Forelimb muscle (tissue), 1 donor: ENCODE measurements around the gene CAMK1D. TPM values are rescaled to one million over a fixed set of nuclear protein-coding genes. Genes with fewer than 3 reads are reported as not detected.

ENCODE experiments used
- DNase-seq: peaks from one replicate; pipeline ENCODE4 v3.0.0-alpha.2; 2013; ENCODE audit warnings: low read depth
- polyA plus RNA-seq: library from polyadenylated mRNA; unstranded; fragments of 120-200 nt; gene quantifications from one replicate; pipeline ENCODE4 v1.2.1, GENCODE V29; 2013; ENCODE audit not compliant: insufficient read length

The CAMK1D gene
- polyA plus RNA-seq, 1 donor = 3.6 TPM

DNA sequence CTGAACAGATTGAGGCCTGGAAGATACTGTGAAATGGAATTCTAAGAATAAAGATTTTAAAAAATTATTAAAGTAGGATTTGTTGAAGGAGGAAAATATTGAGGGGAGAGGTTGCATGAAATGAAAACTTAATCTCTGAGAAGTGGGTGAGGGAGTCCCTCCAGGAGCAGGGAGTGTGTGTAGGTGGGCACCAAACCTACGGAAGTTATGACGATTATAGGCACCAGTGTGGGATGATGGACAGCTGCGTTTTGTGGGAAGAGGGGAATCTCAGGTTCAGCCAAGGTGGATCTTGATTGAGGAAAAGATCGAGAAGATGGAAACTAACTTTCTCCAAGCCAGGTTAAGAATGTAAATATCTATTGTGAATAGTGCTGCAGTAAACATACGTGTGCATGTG is 405.7 kb downstream of the CAMK1D start:
- DNase-seq = no peak

GRCh38 chr10:12757351-12757750 is 408.0 kb downstream of the CAMK1D start:
- DNase-seq = no peak

DNA sequence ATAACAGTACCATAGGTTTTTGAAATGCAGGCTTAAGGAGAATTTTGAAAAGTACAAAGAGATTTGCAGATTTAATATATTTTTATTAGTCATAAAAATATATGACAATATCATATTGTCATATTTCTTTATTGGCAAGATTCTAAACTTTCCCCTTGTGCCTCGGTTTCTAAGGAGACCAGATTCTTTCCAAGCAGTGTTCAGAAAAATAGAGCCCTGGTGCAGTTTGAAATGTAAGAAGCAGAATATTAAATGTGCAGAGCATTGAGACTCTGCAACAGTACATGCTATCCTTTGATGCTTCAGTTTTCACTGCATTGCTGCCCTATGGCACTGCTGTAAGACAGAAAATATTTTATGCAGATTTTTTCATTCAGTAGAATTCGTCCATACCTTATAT is 408.9 kb downstream of the CAMK1D start:
- peak; percentile 49 for DNase-seq

GRCh38 chr10:12766223-12766622 is 416.9 kb downstream of the CAMK1D start:
- no peak for DNase-seq

DNA sequence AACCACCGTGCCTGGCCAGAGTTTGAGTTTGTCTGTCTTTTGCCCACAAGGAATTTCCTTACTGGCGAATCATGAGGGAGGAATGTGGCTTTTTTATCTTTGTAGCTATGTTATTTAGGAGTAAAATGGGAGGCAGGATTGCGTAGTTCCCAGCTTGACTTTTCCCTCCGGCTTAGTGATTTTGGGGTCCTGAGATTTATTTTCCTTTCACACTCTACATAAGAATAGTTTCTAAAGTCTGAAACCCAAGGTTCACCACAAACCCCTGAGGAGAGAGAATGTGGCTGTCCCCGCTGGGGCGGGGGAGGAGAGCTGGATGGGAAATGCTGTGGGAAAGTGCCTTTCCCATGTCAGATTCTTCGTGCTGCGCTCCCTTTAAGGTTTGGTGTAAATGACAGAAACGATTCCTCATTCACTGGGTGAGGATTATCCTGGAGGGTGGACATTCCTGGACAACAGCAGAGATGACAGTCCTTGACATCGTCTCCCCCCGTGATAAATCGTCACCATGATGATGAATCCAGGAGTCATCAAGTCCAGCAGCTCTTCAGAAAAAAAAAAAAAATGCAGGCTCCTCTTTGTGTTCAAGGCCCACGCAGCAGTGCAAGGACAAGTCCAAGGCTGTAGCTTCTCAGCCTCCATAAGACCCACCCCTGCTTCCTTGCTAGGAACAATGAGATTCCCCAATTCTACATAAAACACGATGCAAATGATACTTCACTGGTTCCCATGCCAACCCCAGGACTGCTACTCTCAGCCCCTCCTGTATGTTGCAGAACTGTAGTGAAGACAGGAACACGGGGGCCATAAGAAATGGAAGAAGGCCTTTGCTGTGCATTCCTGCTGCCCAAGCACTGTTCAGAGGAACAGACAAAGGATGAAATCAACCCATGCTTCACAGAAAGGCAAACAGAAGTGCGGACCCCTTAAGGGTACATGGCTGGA is 419.1 kb downstream of the CAMK1D start:
- DNase-seq = no peak

- DNase-seq = no peak
These were observed 420.1 kb downstream of the CAMK1D start for GRCh38 chr10:12769323-12770044.

GRCh38 chr10:12771981-12772760 is 422.8 kb downstream of the CAMK1D start:
- no peak for DNase-seq

GRCh38 chr10:12772797-12773587 is 423.6 kb downstream of the CAMK1D start:
- DNase-seq = no peak

- no peak for DNase-seq
These were observed 425.0 kb downstream of the CAMK1D start for GRCh38 chr10:12774204-12774894.

GRCh38 chr10:12777840-12778585 is 428.7 kb downstream of the CAMK1D start:
- no peak for DNase-seq

DNA sequence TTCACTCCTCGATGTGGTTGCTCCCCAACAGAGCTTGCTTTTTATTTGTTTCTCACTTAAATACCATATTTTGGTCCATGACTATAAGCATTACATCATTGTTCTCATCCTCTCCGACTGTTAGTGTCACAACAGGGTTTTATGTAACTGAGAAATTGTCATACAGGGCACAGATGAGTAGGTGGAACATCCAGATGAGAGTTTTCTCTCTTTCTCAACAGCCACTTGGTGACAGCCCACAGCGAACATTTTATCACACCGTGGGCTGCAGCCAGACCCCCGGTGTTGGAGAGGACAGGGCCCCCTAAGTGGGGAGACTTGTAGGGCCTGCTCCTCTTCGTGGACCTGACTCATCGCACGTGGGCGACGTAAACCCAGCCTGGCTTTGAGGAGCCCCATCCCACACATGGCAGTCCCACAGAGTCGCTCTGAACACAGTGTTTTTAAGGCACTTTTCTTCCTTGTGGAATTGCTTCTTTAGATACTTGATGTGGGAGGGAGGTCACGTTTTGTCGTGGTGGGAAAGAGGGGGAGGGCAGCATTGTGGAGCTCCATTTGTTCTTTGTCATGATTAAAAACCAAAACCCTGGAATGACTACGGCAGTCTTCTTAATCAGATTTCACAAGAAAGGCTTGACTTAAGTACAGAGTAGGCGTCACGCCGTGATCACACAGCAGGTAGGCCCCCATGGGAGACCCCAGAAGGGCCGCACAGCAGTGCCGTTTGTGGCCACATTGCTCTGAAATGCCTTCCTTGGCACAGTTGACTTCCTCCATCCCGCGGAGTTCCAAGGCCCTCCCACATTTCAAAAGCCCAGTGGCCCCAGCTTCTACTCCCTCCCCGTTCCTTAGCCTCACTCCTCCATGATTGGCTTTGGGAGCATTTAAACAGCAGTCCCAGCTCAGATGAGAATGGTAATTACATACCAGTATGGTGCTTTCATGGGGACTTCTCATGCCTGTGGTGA is 431.6 kb downstream of the CAMK1D start:
- DNase-seq = no peak

GRCh38 chr10:12781976-12782375 is 432.6 kb downstream of the CAMK1D start:
- DNase-seq = no peak

- no peak for DNase-seq
These were observed 433.2 kb downstream of the CAMK1D start for GRCh38 chr10:12782537-12782936.

DNA sequence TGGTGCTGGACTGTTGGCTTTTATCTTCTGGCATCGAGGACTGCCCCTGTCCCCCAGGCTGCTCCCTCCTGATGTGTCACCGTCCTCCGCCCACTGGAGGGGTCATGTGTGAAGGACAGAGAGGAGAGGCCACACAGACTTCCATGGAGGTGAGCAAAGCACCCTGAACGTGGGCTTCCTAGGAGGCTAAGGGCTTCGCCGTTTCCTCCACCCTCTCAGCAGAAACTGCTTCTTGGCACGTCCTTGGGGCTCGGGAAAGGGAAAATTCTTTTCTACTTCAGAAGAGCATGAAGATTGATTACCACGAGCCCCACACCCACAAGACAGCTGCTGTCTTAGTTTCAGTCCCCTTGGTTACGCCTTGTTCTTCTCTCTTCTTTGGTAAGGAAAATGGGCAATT is 433.9 kb downstream of the CAMK1D start:
- DNase-seq = no peak

GRCh38 chr10:12784646-12785045 is 435.3 kb downstream of the CAMK1D start:
- no peak for DNase-seq

DNA sequence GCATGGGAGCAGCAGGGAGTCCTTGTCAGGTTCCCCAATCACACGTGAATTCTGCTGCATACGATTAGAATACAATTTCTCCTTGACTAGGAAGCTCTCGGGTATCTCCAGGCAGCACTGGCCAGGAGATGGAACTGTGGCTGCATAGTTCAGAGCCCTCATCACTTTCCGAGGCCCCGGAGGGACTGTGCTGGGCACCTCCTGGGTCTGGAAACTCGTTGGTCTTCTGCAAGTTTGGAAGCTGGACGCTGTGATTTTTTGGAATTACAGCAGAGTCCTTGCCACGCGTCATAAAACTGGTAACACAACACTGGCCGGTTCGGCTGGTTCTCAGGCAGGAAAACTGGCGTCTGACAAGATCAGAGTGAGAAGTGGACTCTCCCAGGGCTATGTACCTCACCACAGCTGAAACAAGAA is 436.1 kb downstream of the CAMK1D start:
- no peak for DNase-seq

- no peak for DNase-seq
These were observed 437.9 kb downstream of the CAMK1D start for GRCh38 chr10:12787297-12787696.

DNA sequence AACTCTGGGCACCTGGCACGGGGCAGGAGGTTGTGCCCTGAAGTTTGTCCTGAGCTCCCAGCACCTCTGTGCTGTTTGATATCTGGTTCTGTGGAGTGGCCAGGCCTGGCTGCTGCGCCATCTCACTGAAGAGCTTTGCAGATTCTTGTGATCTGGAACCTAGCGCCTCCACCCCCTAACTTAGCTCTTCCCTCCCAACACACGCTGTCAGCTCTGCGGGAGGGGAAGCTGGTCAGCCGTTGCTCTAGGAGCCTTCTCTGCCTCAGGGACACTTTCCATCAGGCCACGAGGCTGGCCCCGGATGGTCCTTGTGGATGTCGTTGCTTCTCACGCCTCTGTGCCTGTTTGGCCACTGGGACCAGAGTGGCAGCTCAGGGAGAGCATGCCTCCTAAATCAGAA is 438.9 kb downstream of the CAMK1D start:
- no peak for DNase-seq

DNA sequence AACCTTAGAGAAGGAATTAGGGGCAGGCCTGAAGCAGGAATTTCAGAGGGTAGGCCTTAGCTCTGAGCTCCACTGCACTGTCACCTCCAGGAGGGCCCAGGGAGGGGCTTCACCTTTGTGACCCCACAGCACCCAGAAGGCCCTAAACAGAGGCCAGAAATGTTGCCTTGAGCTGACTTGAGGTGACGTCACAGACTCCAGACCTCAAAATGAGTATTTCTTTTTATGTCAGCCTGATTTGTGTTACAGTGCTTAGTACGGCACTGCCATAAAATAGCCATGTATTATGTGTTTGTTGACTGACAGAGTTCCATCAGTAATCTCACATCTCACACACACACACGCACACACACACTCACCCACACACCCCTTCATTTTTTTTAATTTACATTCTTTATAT is 440.9 kb downstream of the CAMK1D start:
- DNase-seq = no peak
